NCI-H1417 treated with DMSO at 0.1 percent for 48 hours (cell line): Measurements from ENCODE around the gene GSC.
"Not testable (repeated sequence)": the region's sequence is repeated elsewhere in the genome, so short reads cannot be mapped to it uniquely, and the experiment has no call there.

Experiments
- DNase-seq: peaks from one replicate; lab custom pipeline; 2025; lab: John Stamatoyannopoulos, UW

The GSC gene

GRCh38 chr14:94769391-94770250 is at the start of gene GSC:
Gene GSC (minus strand): TSS chr14:94770113. CDS start chr14:94770015, 98 bp downstream.
- DNase-seq = no peak

GRCh38 chr14:94819531-94819930 is 49.6 kb upstream of the GSC start:
- DNase-seq = no peak

GRCh38 chr14:94816113-94816512 is 46.2 kb upstream of the GSC start:
- DNase-seq = no peak

GRCh38 chr14:94805680-94806288 is 35.9 kb upstream of the GSC start:
- no peak for DNase-seq

GRCh38 chr14:94801225-94801624 is 31.3 kb upstream of the GSC start:
- no peak for DNase-seq

GRCh38 chr14:94800764-94801163 is 30.9 kb upstream of the GSC start:
- not testable (repeated sequence) for DNase-seq

GRCh38 chr14:94797887-94798286 is 28.0 kb upstream of the GSC start:
- no peak for DNase-seq

- DNase-seq = no peak
Measured at GRCh38 chr14:94796278-94796677, 26.4 kb upstream of the GSC start.

- DNase-seq = no peak
Measured at GRCh38 chr14:94795372-94795771, 25.5 kb upstream of the GSC start.

- DNase-seq = no peak
Measured at GRCh38 chr14:94793901-94794300, 24.0 kb upstream of the GSC start.

- DNase-seq = no peak
Measured at GRCh38 chr14:94787655-94788054, 17.7 kb upstream of the GSC start.

- no peak for DNase-seq
Measured at GRCh38 chr14:94787092-94787491, 17.2 kb upstream of the GSC start.

- no peak for DNase-seq
Measured at GRCh38 chr14:94780536-94781399, 10.9 kb upstream of the GSC start.

GRCh38 chr14:94779713-94780112 is 9.8 kb upstream of the GSC start:
- DNase-seq = no peak

GRCh38 chr14:94775871-94776210 is 5.9 kb upstream of the GSC start:
- DNase-seq = no peak

GRCh38 chr14:94775091-94775870 is 5.4 kb upstream of the GSC start:
- DNase-seq = no peak

GRCh38 chr14:94774344-94775090 is 4.6 kb upstream of the GSC start:
- DNase-seq = no peak

- no peak for DNase-seq
Measured at GRCh38 chr14:94773655-94774343, 3.9 kb upstream of the GSC start.

GRCh38 chr14:94773061-94773648 is 3.2 kb upstream of the GSC start:
- DNase-seq = no peak

GRCh38 chr14:94772548-94772947 is 2.6 kb upstream of the GSC start:
- no peak for DNase-seq
